Psoas muscle (tissue), 8 donors: ENCODE measurements around the gene RAPGEF6. TPM values are rescaled to one million over a fixed set of nuclear protein-coding genes. Genes with fewer than 3 reads are reported as not detected.

Experiments
- ATAC-seq, 4 donors: fragments of 200-7000 bp; cut with Tn5 transposase; one replicate each; pipeline ENCODE4 v1.9.1; 2020; ENCODE audit warnings: moderate library complexity in 3 of 4, mild to moderate bottlenecking in 2 of 4
- DNase-seq, 2 donors: peaks; one replicate each; pipeline ENCODE4 v3.0.0-alpha.2; 2020
- H3K27ac ChIP-seq: fragments of 200-600 bp; one replicate; pipeline ENCODE4 v1.8.0; 2022
- H3K27me3 ChIP-seq, 3 donors: fragments of 200-600 bp in 1 of 3; one replicate each; pipeline versions ENCODE4 v1.6.1 to v1.8.0; 2013 to 2022; ENCODE audit warnings: low read length in 2 of 3, mild to moderate bottlenecking in 2 of 3, moderate library complexity in 1 of 3; ENCODE audit not compliant: insufficient read depth in 3 of 3
- H3K36me3 ChIP-seq, 2 donors: fragments of 200-600 bp in 1 of 2; one replicate each; pipeline versions ENCODE4 v1.6.1 to v1.8.0; 2013 to 2022; ENCODE audit warnings: low read depth in 1 of 2, mild to moderate bottlenecking in 1 of 2, moderate library complexity in 1 of 2; ENCODE audit not compliant: insufficient read depth in 1 of 2
- H3K4me1 ChIP-seq: fragments of 200-600 bp; one replicate; pipeline ENCODE4 v1.8.0; 2022
- H3K4me3 ChIP-seq: fragments of 200-600 bp; one replicate; pipeline ENCODE4 v1.8.0; 2022; ENCODE audit warnings: mild to moderate bottlenecking
- H3K9me3 ChIP-seq: fragments of 200-600 bp; one replicate; pipeline ENCODE4 v1.8.0; 2022
- CTCF ChIP-seq: fragments of 200-600 bp; IDR thresholded peaks from one replicate; pipeline ENCODE4 v1.8.0; 2022; ENCODE audit warnings: antibody characterized with exemption
- WGBS, 3 donors: extraction: QIAGEN DNeasy Blood & Tissue Kit; methylation state at CpG; one replicate each; pipeline versions ENCODE4 v1.1.6 to v1.1.7; 2013; 5-methylcytosine and 5-hydroxymethylcytosine counted together
- intact Hi-C, 2 donors: fragments of 100-400 bp; cut with DNase I; formaldehyde crosslinking; loops; one replicate each; pipeline versions ENCODE4 v1.11.0 to v1.14.2; 2022
- polyA plus RNA-seq, 3 donors: library from polyadenylated mRNA; stranded (reverse); fragments of 200-250 nt; gene quantifications; one replicate each; pipeline ENCODE4 v1.2.3, GENCODE V29; 2013
- total RNA-seq, 4 donors: library from RNA; stranded (reverse); fragmentation: NEBNext Ultra II Directional in 2 of 4; extraction: Animal tissue kit (Norgen Biotek cat#: 25700) in 2 of 4; gene quantifications; one replicate each; pipeline versions ENCODE4 v1.2.1 to v1.2.4, GENCODE V29; 2021 to 2023
- donor health status: healthy with polysubstance abuse.
- donor health status: DM: no; HTN: no; CAD: no; lungs with moderate emphysema.
- donor health status: Bipolar disorder and iron deficiency.
- donor health status: healthy.
- donor health status: DM: yes; HTN: yes; CAD: no.
- donor health status: DM: no; HTN: no; CAD: no.
- donor health status: DM: no; HTN: no; CAD: no.
- donor health status: DM: yes; HTN: yes; CAD: no.

The RAPGEF6 gene
- total and polyA plus RNA-seq, 7 donors = 1.7 to 14.1 (median 6.9) TPM

GRCh38 chr5:131417240-131417869, 217.7 kb downstream of the RAPGEF6 start:
- H3K27me3 ChIP-seq = no peaks in the 10 kb centered on the region
- no peak overlapping the region for H3K27ac ChIP-seq
- DNase-seq = peak; percentile 67 to 78
- peaks cover 7 to 32% of the 10 kb centered on the region in 2 donors for H3K36me3 ChIP-seq
- no peaks in the 10 kb centered on the region for H3K4me1 ChIP-seq
- peak in 3 of 4 donors; percentile 57 to 76 (median 58) for ATAC-seq
- no peaks in the 10 kb centered on the region for H3K9me3 ChIP-seq
- intact Hi-C loops = loop anchor here (5.0 to 10.0 kb wide), 3 partner anchors 153 to 255 kb away; partner anchors contain the start of genes CDC42SE2 (in 1 of the 2) and HINT1 (in 1 of the 2)
- WGBS, 3 donors = 27 to 29% (median 28%) methylated on average over 7 of the region's 7 CpGs
- peak; percentile 81 for TF ChIP-seq CTCF
- no peak overlapping the region for H3K4me3 ChIP-seq

GRCh38 chr5:131416729-131417128, 218.3 kb downstream of the RAPGEF6 start:
- Histone ChIP-seq H3K4me1 (no peaks in the 10 kb centered on the region), H3K36me3 (peaks cover 3 to 27% of the 10 kb centered on the region in 2 donors), H3K4me3 (no peak overlapping the region), H3K27me3 (no peaks in the 10 kb centered on the region), H3K27ac (no peak overlapping the region), H3K9me3 (no peaks in the 10 kb centered on the region)
- TF ChIP-seq CTCF = no peak
- 76 to 89% (median 84%) methylated on average over 3 of the region's 3 CpGs for WGBS, 3 donors
- no peak for ATAC-seq
- intact Hi-C loops = loop anchor here (5.0 to 10.0 kb wide), 3 partner anchors 152 to 254 kb away; partner anchors contain the start of genes CDC42SE2 (in 1 of the 2) and HINT1 (in 1 of the 2)
- no peak for DNase-seq

- intact Hi-C loops = loop anchor here (10.0 kb wide), 2 partner anchors 149 to 249 kb away; partner anchors contain the start of genes CDC42SE2 (in 1 of the 2) and HINT1 (in 1 of the 2)
- no peaks in the 10 kb centered on the region for H3K4me1 ChIP-seq
- no peak for TF ChIP-seq CTCF
- 83 to 90% (median 87%) methylated on average over 4 of the region's 4 CpGs for WGBS, 3 donors
- ATAC-seq (no peak), DNase-seq (no peak)
- H3K4me3 ChIP-seq = no peak overlapping the region
- H3K9me3 ChIP-seq = no peaks in the 10 kb centered on the region
- no peak overlapping the region for H3K27ac ChIP-seq
- H3K27me3 ChIP-seq = no peaks in the 10 kb centered on the region
- H3K36me3 ChIP-seq = peaks cover 3 to 20% of the 10 kb centered on the region in 2 donors
These were observed 221.1 kb downstream of the RAPGEF6 start for GRCh38 chr5:131413605-131414559.

- Histone ChIP-seq H3K27me3 (no peaks in the 10 kb centered on the region), H3K27ac (no peak overlapping the region), H3K36me3 (peaks cover 4 to 41% of the 10 kb centered on the region in 2 donors), H3K9me3 (peaks cover 6% of the 10 kb centered on the region), H3K4me1 (no peaks in the 10 kb centered on the region), H3K4me3 (no peak overlapping the region)
- TF ChIP-seq CTCF = no peak
- no peak for ATAC-seq
- no peak for DNase-seq
- intact Hi-C loops = no loop called here
- WGBS, 3 donors = 92 to 97% (median 97%) methylated on average over 6 of the region's 6 CpGs
These were observed 227.9 kb downstream of the RAPGEF6 start for GRCh38 chr5:131406975-131407638.
